ENCODE data around the gene CADPS2.
A peak's percentile ranks its signal among the peaks of the same experiment; 100 is the strongest.

The CADPS2 gene

DNA sequence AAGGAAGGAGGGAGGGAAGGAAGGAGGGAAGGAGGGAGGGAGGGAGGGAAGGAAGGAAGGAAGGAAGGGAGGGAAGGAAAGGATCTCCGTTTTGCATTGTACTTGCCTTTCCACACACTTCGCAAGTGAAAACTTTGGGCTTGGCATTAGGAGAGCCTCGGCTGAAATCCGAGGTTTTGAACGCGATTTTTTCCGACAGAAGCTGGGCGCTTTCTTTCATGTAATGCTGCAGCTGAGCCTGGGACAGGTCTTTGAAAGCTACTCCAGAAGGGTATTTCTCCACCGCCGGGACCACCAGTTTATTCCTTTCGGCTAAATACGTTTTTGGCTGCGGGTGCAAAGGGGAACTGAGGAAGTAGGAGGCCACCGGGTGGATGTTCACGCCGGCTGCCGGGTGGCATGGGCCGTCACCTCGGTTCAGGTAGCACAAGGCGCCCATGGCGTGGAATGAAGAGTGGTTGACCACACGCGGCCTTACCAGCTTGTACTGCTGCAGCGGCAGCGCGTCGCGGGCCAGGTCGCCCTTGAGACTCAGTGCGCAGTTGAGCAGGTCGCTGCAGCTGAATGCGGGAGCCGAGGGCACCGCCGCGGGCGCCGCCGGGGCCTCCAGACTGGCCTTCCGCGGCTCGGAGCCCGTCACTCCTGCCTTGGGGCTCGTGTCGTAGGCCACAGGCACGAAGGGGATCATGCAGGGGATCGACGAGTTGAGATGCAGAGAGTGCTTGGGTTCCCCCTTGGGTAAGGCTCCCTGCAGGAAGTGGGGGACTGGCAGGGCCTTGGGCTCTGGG lies 582.5 kb downstream of the CADPS2 start:
- no peaks in the 10 kb centered on the region for H3K9me3 Mint-ChIP-seq
- TF ChIP-seq, protein P1, sequence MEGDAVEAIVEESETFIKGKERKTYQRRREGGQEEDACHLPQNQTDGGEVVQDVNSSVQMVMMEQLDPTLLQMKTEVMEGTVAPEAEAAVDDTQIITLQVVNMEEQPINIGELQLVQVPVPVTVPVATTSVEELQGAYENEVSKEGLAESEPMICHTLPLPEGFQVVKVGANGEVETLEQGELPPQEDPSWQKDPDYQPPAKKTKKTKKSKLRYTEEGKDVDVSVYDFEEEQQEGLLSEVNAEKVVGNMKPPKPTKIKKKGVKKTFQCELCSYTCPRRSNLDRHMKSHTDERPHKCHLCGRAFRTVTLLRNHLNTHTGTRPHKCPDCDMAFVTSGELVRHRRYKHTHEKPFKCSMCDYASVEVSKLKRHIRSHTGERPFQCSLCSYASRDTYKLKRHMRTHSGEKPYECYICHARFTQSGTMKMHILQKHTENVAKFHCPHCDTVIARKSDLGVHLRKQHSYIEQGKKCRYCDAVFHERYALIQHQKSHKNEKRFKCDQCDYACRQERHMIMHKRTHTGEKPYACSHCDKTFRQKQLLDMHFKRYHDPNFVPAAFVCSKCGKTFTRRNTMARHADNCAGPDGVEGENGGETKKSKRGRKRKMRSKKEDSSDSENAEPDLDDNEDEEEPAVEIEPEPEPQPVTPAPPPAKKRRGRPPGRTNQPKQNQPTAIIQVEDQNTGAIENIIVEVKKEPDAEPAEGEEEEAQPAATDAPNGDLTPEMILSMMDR (IDR thresholded peaks at IDR 0.05; ENCODE audit: unreplicated experiment in 3 of 3) = no peak
- no peak overlapping the region for H3K27ac Mint-ChIP-seq
- peak overlapping the region; percentile 54 to 72 (median 63) for H3K4me3 Mint-ChIP-seq
- H3K27me3 Mint-ChIP-seq (ENCODE audit: low read depth) = peaks cover 100% of the 10 kb centered on the region
- H3K36me3 Mint-ChIP-seq (ENCODE audit: low read depth) = no peaks in the 10 kb centered on the region
- peaks cover 41% of the 10 kb centered on the region for H3K4me1 Mint-ChIP-seq

DNA sequence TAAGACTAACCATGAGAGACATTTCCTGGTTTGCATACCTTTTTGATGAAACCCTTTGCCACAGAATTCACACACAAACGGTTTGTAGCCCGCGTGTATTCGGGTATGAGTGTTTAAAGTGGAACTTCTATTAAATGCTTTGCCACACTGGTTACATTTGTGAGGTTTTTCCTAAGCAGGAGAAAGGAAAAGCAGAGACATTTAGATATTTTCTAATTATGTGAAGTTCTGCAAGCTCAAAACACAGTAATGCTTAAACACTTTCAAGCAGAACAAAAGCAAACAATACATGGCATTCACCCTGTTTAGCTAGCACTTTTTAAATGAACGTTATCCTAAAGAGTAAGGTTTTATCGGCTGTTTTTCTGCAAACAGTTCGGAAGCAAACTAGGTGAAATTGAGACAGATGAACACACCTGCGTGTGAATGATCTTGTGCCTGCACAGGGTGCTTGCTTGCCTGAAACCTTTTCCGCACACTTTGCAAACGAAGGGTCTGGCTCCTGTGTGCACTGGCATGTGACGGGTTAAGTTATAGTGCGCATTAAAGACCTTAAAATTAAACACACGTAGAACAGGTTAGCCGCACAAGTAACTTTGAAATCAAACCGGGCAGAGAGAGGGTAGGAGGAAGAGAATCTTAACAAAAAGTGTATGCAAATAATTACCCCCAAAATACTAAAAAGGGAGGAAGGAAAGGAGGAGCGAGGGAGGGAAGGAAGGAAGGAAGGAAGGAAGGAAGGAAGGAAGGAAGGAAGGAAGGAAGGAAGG lies 583.3 kb downstream of the CADPS2 start:
- H3K9me3 Mint-ChIP-seq = no peaks in the 10 kb centered on the region
- H3K27ac Mint-ChIP-seq = no peak overlapping the region
- TF ChIP-seq, protein P1 (IDR thresholded peaks at IDR 0.05; ENCODE audit: unreplicated experiment in 3 of 3) = no peak
- H3K36me3 Mint-ChIP-seq (ENCODE audit: low read depth) = no peaks in the 10 kb centered on the region
- H3K4me3 Mint-ChIP-seq = no peak overlapping the region
- H3K4me1 Mint-ChIP-seq = peaks cover 41% of the 10 kb centered on the region
- H3K27me3 Mint-ChIP-seq (ENCODE audit: low read depth) = peaks cover 100% of the 10 kb centered on the region

DNA sequence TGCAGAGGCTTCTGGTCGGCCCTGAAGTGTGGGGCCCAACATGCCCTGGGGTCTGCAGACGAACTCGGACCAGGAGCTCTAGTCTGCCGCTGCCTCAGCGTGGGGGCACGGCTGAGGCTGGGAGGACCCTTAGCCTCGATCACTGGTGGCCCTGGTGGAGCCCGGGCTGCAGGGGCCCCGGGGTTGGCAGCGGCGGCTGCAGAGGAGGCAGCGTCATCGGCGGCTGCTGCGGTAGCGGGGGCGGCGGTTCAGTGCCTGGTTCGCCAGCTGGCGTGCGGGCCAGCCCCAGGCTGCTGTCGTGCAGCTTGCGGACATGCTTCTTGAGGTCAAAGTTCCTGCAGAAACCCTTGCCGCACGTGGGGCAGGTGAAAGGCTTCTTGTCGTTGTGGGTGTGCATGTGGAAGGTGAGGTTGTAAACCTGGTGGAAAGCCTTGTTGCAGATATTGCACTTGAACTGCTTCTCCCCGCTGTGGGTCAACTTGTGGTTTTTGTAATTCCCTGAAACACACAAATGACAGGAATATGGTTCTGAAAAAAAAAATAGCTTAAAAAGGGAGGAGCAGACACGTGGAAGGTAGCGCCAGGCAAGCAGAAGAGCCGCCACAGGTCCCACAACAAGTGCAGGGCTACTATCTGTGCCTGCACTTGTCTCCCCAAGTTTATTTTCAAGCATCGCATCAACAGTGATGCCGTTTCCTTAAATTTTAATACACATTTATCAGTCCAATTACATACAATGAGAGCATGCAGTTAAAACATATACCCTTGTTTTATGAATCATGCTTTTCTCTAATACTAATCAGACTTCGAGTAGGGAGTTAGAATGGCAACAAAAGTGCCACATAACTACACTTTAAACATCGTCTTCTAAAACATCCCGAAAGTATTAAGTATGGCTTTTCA lies 584.2 kb downstream of the CADPS2 start:
- H3K36me3 Mint-ChIP-seq (ENCODE audit: low read depth) = no peaks in the 10 kb centered on the region
- peaks cover 41% of the 10 kb centered on the region for H3K4me1 Mint-ChIP-seq

DNA sequence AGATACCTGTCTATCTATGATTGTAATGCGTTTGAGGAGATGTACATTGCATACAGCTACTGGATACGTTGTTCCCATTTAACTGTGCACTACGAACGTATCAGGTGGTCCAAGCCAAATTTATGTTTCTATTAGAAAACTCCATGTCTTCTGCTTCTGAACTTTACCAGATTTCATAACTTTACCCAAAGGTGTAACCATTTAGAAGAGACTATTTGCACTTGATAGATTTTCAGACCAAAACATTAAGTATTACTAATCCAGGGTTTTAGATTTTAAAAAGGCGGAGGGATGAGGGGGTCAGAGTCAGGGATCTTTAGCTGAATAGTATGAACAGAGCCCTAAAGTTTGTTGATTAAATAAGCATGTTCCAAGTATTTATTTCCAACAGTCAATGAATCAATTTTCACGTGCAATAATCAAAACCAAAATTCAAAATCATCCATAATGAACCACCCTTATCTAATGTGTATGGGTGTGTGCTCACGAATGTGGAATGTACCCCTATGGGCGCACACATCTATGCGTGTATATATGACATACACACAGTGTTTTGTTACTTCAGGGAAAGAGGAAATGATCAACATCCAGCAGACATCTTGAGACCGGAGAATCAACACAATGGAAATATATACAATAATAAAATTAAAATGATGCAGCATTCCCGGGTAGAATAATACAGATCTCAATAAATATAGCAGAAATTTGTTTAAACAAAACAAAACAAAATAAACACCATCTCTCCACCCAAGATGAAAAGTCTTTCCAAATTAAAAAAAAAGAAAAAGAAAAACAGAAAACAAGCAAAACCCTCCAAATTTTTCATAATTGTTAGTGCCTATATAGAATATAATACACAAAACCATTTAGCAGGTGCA lies 585.1 kb downstream of the CADPS2 start:
- H3K4me3 Mint-ChIP-seq = no peak overlapping the region
- H3K27ac Mint-ChIP-seq = no peak overlapping the region
- peaks cover 100% of the 10 kb centered on the region for H3K27me3 Mint-ChIP-seq (ENCODE audit: low read depth)
- no peaks in the 10 kb centered on the region for H3K36me3 Mint-ChIP-seq (ENCODE audit: low read depth)
- peaks cover 37% of the 10 kb centered on the region for H3K4me1 Mint-ChIP-seq
- TF ChIP-seq, protein P1 (IDR thresholded peaks at IDR 0.05; ENCODE audit: unreplicated experiment in 3 of 3) = no peak
- H3K9me3 Mint-ChIP-seq = no peaks in the 10 kb centered on the region

More for the DNA sequence above, 584.2 kb downstream of the CADPS2 start:
- H3K27me3 Mint-ChIP-seq (ENCODE audit: low read depth) = peaks cover 100% of the 10 kb centered on the region
- H3K9me3 Mint-ChIP-seq = no peaks in the 10 kb centered on the region
- no peak overlapping the region for H3K4me3 Mint-ChIP-seq
- TF ChIP-seq, protein P1 (IDR thresholded peaks at IDR 0.05; ENCODE audit: unreplicated experiment in 3 of 3) = no peak
- H3K27ac Mint-ChIP-seq = no peak overlapping the region

Measured in nephron (organoid).